Neural cell (in vitro differentiated cells): ENCODE results near the gene AGBL3. TPM values are rescaled to one million over a fixed set of nuclear protein-coding genes. Genes with fewer than 3 reads are reported as not detected.

Source experiments
- H2AFZ ChIP-seq: fragments of 200-600, 300-800 bp; sonication (generic), shearing (Covaris generic); 2 replicates; pipeline ENCODE4 v1.6.0; 2014; ENCODE audit warnings: low read depth, mild to moderate bottlenecking, antibody characterized with exemption, low read length, moderate library complexity
- H3F3A ChIP-seq: fragments of 200-600 bp; shearing (Covaris generic); 2 replicates; pipeline ENCODE4 v1.6.1; 2016; ENCODE audit warnings: mild to moderate bottlenecking, moderate library complexity, mixed read lengths, antibody characterized with exemption, low read length; ENCODE audit not compliant: insufficient read depth, poor library complexity, severe bottlenecking
- H3K27ac ChIP-seq: fragments of 200-600, 300-800 bp; sonication (generic), shearing (Covaris generic); 2 replicates; pipeline ENCODE4 v1.5.1; 2014; ENCODE audit warnings: mild to moderate bottlenecking, low read length, moderate library complexity
- H3K27me3 ChIP-seq: fragments of 300-800, 200-600 bp; sonication (generic), shearing (Covaris generic); 2 replicates; pipeline ENCODE4 v1.6.0; 2014; ENCODE audit warnings: mild to moderate bottlenecking, low read depth, low read length, moderate library complexity; ENCODE audit not compliant: insufficient read depth
- H3K36me3 ChIP-seq: fragments of 300-800, 200-600 bp; sonication (generic), shearing (Covaris generic); 2 replicates; pipeline ENCODE4 v1.5.1; 2014; ENCODE audit warnings: mild to moderate bottlenecking, antibody characterized with exemption, low read length, moderate library complexity; ENCODE audit not compliant: insufficient read depth
- H3K4me2 ChIP-seq: fragments of 300-800, 200-600 bp; sonication (generic), shearing (Covaris generic); 2 replicates; pipeline ENCODE4 v1.6.0; 2014; ENCODE audit warnings: mild to moderate bottlenecking, low read length
- H3K4me3 ChIP-seq: fragments of 300-800, 200-600 bp; sonication (generic), shearing (Covaris generic); 2 replicates; pipeline ENCODE4 v1.5.1; 2014; ENCODE audit warnings: mild to moderate bottlenecking, low read length, moderate library complexity
- H3K79me2 ChIP-seq: fragments of 200-600 bp; shearing (Covaris generic); replicated peaks from 2 replicates; pipeline ENCODE4 v1.6.0; 2014; ENCODE audit warnings: mild to moderate bottlenecking, low read length, moderate library complexity; ENCODE audit not compliant: insufficient read depth
- H3K9ac ChIP-seq: fragments of 300-800, 200-600 bp; sonication (generic), shearing (Covaris generic); 2 replicates; pipeline ENCODE4 v1.6.1; 2016; ENCODE audit warnings: mild to moderate bottlenecking, low read length, mixed read lengths
- H3K9me2 ChIP-seq: fragments of 200-600 bp; shearing (Covaris generic); 2 replicates; pipeline ENCODE4 v1.6.1; 2016; ENCODE audit warnings: mild to moderate bottlenecking, low read length, mixed read lengths; ENCODE audit not compliant: insufficient read depth
- H3K9me3 ChIP-seq: fragments of 200-600, 300-800 bp; sonication (generic), shearing (Covaris generic); 2 replicates; pipeline ENCODE4 v1.6.1; 2016; ENCODE audit warnings: mild to moderate bottlenecking, mixed run types, low read length, moderate library complexity, mixed read lengths
- H4K20me1 ChIP-seq: fragments of 200-600 bp; shearing (Covaris generic); 2 replicates; pipeline ENCODE4 v1.6.1; 2016; ENCODE audit warnings: mild to moderate bottlenecking, mixed run types; ENCODE audit not compliant: insufficient read depth
- CTCF ChIP-seq: fragments of 450-650 bp; IDR thresholded peaks from 2 replicates; pipeline ENCODE4 v1.5.1; 2014; ENCODE audit warnings: antibody characterized with exemption, mild to moderate bottlenecking, moderate library complexity; ENCODE audit not compliant: poor library complexity, severe bottlenecking
- EP300 ChIP-seq: fragments of 450-650 bp; conservative IDR thresholded peaks from 2 replicates; pipeline ENCODE4 v1.6.1; 2014; ENCODE audit warnings: antibody characterized with exemption, mild to moderate bottlenecking, moderate library complexity; ENCODE audit not compliant: poor library complexity, severe bottlenecking
- EZH2 ChIP-seq: fragments of 200-600, 300-800 bp; shearing (Covaris generic), sonication (generic); IDR thresholded peaks from 2 replicates; pipeline ENCODE4 v1.6.1; 2014; ENCODE audit warnings: antibody characterized with exemption, low read length, borderline replicate concordance, mild to moderate bottlenecking; ENCODE audit not compliant: insufficient read depth, poor library complexity, severe bottlenecking
- MXI1 ChIP-seq: fragments of 450-650 bp; conservative IDR thresholded peaks from 2 replicates; pipeline ENCODE4 v1.6.1; 2014; ENCODE audit warnings: antibody characterized with exemption, mild to moderate bottlenecking; ENCODE audit not compliant: poor library complexity, severe bottlenecking
- POLR2AphosphoS5 ChIP-seq: IDR thresholded peaks from 2 replicates; pipeline ENCODE4 v1.6.1; 2012
- RAD21 ChIP-seq: fragments of 450-650 bp; conservative IDR thresholded peaks from 2 replicates; pipeline ENCODE4 v1.6.1; 2014; ENCODE audit warnings: antibody characterized with exemption, mild to moderate bottlenecking, moderate library complexity
- REST ChIP-seq: IDR thresholded peaks from 2 replicates; pipeline ENCODE4 v1.6.1; 2012; ENCODE audit warnings: borderline replicate concordance
- SMC3 ChIP-seq: fragments of 450-650 bp; conservative IDR thresholded peaks from 2 replicates; pipeline ENCODE4 v1.6.1; 2014; ENCODE audit warnings: antibody characterized with exemption, mild to moderate bottlenecking, moderate library complexity; ENCODE audit not compliant: poor library complexity
- TAF1 ChIP-seq: IDR thresholded peaks from 2 replicates; pipeline ENCODE4 v1.6.1; 2012; ENCODE audit warnings: low read depth
- polyA plus RNA-seq: library from polyadenylated mRNA; depleted of rRNA; stranded (reverse); fragments of >200 nt; gene quantifications from 2 replicates; pipeline ENCODE4 v1.2.3, GENCODE V29; 2014

The AGBL3 gene
- polyA plus RNA-seq, 1 donor from 2014 or later: 9.5 TPM

- Histone ChIP-seq H3K4me2 (no peak overlapping the region), H3K9me2 (no peaks in the 10 kb centered on the region), H3K9me3 (peaks cover 6% of the 10 kb centered on the region), H3K36me3 (no peaks in the 10 kb centered on the region), H4K20me1 (no peaks in the 10 kb centered on the region), H3F3A (no peaks in the 10 kb centered on the region), H3K79me2 (no peaks in the 10 kb centered on the region), H3K4me3 (no peak overlapping the region), H3K9ac (no peak overlapping the region), H2AFZ (no peak overlapping the region), H3K27ac (no peak overlapping the region), H3K27me3 (no peaks in the 10 kb centered on the region)
- no peak for TF ChIP-seq RAD21
- TF ChIP-seq TAF1: no peak
- TF ChIP-seq SMC3: no peak
- no peak for TF ChIP-seq EP300
- no peak for TF ChIP-seq CTCF
- TF ChIP-seq POLR2AphosphoS5: no peak
- TF ChIP-seq REST: no peak
- no peak for TF ChIP-seq EZH2
- TF ChIP-seq MXI1: no peak
These were observed 175.4 kb downstream of the AGBL3 start for GRCh38 chr7:135161669-135162068.

GRCh38 chr7:135162382-135163001 is 176.2 kb downstream of the AGBL3 start:
- Histone ChIP-seq H3K9me3 (peaks cover 3% of the 10 kb centered on the region), H3K27me3 (no peaks in the 10 kb centered on the region), H3K4me3 (no peak overlapping the region), H2AFZ (no peak overlapping the region), H3K9ac (no peak overlapping the region), H3K4me2 (no peak overlapping the region), H3K27ac (no peak overlapping the region), H3K36me3 (no peaks in the 10 kb centered on the region), H3K9me2 (no peaks in the 10 kb centered on the region), H4K20me1 (no peaks in the 10 kb centered on the region), H3K79me2 (no peaks in the 10 kb centered on the region), H3F3A (no peaks in the 10 kb centered on the region)
- no peak for TF ChIP-seq EZH2
